ENCODE data around the gene MAP6.
A peak's percentile ranks its signal among the peaks of the same experiment; 100 is the strongest.

MAP6 gene

DNA sequence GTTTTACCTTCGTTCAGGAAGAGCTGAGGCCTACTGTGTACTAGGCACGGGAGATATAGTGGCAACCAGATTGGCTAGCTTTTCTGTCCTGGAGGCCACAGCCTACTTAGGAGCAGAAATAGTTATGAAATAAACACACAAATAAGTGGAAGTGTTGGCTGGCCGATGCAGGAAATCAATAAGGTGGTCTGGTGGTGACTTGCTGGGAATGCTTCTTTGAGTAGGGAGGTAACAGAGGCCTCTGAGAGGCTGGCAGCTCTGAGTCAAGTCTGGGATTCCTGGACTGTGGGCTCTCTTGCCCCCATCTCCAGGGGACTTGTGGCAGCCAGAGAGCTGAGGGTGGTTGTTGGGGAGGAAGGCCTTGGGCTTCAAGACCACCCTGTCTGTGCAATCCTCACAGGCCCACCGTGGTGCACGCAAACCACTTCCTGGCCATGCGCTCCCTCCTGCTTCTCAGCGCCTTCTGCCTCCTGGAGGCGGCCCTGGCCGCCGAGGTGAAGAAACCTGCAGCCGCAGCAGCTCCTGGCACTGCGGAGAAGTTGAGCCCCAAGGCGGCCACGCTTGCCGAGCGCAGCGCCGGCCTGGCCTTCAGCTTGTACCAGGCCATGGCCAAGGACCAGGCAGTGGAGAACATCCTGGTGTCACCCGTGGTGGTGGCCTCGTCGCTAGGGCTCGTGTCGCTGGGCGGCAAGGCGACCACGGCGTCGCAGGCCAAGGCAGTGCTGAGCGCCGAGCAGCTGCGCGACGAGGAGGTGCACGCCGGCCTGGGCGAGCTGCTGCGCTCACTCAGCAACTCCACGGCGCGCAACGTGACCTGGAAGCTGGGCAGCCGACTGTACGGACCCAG is 102.7 kb downstream of the MAP6 start:
- DNase-seq: no peak

DNA sequence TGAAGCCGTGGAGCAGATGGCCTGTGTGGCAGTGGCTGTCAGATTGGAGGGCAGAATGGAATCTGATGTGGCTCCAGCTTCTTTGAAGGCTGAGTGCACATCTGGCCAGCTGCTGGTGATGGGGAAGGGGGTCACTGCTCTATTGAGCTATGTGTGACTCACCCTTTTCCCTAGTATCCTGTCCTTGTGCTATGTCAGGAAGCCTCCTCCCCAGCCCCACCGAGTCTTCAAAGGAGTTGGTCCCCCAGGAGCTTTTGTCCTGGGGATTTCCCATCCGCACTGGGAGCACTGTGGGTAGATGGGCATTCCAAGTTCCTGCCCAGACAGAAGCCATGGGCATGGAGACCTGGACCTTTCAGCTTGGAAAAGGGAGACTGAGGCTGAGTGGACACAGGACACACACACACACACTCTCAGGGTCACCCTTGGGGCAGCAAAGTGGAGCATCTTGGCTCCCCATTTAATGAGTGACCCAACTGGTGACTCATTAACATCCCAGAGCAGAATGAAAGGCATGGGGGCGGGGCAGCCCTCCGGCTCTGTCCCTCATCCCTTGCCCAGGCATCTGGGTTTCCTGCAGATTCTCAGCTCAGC is 103.5 kb downstream of the MAP6 start:
- DNase-seq: no peak

DNA sequence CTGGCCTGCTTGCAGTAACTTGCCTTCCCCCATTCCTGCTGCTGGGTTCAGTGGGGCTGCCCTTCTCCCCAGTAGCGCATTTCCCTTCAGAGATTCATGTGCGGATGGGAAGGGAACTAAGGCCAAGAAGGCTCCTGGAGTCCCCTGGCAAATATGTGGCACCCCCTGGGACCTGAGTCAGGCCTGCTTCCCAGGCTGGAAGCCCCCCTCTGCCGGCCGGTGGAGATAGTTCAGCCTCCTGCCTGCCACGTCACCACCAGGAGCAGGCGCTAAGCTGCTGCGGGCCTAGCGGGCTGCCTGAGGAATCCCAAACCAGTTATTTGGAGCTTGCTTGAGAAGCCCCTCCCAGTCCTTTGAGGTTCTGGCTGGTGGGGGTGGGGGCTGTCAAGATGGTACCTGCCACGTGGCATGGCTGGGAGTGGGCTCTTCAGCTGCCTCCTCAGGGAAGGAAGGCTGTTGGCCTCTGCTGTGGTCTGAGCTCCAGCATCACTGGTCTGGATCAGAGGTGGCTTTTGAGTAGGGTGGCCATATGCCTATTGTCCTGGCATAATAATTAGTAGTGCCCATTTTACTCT is 104.8 kb downstream of the MAP6 start:
- DNase-seq: no peak

DNA sequence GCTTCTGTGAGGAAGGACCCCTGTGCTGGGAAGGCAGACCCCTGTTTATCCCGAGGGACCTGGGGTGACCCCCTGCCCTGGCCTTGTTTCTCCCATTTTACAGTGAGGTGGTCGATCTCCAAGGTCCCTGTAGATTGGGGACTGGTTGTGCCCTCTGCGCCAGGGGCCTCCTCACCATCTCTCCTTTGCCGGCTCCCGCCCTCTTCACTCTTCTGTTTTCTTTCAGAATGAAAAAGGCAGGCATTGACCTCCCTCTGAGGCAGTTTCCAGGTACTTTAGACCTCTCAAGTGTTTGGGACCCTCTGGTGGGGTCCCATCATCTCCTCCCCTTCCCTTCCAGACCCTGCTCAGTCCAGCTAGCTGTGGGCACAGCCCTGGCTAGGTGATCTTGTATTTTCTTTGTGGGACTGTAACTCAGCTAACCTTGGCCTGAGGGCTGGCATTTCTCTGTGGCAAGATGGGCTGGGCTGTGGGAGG is 105.3 kb downstream of the MAP6 start:
- no peak for DNase-seq

DNA sequence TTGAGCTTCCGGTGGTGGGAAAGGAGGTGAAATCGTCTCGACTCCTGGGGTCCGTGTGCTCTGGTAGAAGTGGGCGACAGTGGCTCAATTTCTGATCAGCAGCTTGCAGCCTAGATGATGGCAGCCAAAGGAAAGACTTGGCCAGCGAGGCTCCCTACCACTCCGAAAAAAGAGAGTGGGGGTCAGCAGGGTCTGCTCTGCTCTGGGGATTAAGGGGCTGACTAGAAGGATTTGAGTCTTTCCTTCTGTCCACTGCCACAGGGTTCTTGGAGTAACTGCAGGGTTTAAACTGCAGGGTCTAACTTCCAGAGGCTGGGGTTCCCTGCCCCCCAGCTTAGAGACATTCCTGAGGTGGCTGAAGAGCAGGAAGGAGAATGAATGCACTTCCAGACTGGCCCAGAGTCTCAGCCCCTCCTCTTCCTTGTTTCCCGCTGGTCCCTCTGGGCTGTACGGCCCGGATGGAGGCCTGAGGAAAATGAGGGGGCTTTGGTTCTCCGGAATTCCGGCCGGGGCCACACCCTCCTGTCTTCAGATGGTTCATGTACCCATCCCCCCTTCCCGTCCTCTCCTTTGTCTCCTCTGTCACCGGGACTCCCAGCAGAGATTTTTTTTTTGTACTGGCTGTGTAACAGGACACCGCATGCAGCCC is 105.9 kb downstream of the MAP6 start:
- no peak for DNase-seq

DNA sequence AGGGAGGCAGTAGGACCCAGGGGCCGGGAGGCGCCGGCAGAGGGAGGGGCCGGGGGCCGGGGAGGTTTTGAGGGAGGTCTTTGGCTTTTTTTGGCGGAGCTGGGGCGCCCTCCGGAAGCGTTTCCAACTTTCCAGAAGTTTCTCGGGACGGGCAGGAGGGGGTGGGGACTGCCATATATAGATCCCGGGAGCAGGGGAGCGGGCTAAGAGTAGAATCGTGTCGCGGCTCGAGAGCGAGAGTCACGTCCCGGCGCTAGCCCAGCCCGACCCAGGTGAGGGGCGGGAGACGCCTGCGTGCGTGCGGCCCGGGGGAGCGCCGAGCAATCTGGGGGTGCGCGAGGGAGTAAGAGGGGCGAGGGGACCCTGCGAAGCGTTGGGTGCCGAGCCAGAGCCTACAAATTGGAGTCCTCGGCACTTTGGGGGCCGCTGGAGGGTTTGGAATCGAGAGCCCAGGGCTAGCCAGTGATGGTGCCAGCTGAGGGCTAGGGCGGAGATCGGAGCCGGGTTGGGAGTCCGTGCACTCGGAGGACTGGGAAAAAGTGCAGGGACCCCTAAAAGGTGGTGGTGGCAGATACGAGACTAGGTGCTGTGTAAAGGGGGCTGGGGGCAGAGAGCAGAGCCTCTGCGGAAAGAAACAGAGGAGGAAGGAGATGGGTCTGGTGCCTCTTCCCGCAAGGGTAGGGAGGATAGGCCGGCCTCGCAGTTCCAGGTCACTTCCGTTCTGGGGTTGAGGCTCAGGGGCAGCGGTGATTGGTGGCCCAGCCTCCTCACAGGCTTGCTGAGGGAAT is 106.6 kb downstream of the MAP6 start, which contains the start of gene SERPINH1:
TSS of gene SERPINH1 (plus strand) at position 206 of the 788 bp plus-strand sequence. CDS start 4,097 bp downstream, outside the sequence.
- peak; percentile 80 to 84 for DNase-seq

DNA sequence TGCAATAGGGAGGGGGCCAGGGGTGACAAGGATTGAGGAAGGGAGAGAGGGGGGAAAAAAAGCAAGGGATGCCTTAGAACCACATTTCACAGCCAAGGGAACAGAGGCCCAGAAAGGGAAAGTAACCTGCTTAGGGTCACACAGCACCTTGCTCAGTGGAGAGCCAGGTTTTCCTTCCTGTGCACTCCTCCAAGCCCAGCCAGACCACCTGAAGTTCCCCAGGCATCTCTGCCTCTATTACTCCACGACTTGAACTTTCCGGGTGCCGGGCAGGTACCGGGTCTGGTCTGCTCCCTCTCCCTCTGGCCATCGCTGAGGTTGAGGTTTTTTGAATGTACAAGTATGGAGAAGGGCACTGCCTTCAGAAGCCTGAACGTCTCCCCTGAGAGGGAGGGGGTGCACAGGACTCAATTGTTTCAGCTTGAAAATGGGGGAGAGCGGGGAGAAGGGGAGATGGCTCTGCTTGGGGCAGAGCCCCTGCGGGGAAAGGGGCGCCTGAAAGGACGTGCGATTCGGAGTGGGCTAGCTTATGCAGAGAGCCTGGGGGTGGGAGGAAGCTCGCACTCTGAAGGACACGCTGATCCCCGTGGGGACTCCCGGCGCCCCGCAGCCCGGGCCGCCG is 107.3 kb downstream of the MAP6 start:
- DNase-seq: no peak

DNA sequence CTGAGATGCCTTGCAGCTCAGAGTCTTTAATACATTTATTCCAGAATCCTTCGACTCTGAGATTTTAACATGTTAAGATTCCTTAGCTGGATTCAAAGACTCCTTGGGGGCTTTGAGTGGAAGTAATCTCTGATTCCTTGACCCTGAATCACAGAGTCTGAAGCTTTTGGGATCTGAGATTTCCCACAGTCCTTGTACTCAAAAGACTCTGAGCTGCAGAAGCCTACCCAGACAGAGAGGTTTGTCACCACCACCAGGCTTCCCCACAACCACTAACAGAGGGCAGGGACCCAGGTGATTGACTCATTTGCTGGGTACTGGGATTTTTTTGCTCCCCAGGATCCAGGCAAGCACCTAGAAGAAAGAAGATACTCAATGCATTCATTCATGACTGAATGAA is 108.2 kb downstream of the MAP6 start:
- no peak for DNase-seq

DNA sequence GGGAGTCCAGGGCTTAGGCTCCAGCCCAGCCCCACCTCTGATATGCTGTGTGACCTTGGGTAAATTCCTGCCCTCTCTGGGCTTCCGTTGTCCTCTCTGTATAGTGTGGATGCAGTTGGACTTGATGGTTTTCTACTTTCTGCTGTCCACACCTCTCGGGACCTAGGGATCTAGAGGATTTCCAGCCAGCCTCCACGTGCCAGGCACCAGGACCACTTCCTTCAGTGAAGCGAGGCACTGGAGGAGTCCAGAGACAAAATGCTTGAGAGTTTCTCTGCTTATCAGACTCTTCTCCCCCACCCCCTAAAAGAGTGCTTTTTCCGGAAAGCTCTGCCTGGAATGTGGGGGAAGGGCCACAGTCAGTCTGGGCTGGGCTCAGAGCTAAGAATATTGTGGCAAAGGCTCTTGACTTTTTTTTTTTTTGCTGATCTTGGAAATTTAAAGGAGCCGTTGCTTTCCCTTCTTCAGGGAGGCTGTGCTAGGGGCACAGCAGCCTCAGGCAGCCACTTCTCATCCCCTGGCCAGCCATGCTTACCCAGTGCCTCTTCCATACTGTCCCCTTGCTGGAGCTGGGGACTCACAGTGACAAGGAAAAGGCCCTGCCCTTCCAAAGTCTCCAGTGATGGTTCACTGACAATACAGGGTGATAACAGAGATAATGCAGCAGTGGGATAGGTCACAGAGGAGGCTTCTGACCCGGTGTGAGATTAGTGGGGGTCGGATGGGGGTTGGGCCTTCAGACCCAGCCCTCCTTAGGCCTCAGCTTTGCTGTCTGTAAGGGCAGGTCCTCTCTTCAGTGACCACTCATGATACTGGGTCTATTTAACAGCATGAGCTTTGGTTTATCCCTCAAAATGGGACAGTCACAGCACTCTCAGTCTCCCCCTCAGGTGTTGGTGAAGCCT is 109.6 kb downstream of the MAP6 start:
- no peak for DNase-seq

DNA sequence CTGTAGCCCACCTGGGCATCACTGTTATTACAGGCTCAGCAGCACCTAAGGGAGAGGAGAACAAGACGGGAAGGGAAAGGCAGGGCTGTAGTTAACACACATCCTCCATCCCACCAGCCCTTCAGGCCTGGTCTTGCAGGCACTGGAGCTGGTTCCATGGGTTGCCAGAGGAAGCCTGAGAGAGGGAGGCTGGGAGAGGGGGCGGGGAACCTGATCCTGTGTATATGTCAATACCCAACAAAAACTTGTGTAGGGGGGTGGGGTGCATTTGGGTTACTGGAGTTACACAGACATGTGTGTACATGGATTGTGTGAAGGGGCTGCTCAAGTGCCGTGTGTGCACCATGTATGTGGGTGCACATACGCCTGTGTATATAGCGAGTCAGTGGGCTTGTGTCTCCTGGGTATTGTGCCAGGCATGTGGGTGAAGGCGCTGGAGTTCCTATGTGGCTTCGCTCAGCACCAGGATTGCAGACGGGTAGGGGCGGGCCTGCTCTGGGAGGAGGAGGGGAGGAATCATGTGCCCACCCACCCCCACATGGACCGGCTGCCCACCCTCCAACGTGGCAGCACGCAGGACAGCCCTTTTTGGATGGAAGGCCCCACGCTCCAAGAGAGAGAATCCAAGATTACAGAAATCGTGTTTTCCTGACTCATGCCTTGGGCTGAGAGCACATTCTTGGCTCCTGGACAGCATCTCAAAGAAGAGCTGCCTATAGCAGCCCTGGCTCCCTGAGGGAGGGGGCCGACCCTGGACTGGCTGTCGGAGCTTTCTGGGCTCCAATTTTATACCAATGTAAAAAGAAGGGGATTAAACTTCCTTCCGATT is 111.0 kb downstream of the MAP6 start:
- DNase-seq: no peak

DNA sequence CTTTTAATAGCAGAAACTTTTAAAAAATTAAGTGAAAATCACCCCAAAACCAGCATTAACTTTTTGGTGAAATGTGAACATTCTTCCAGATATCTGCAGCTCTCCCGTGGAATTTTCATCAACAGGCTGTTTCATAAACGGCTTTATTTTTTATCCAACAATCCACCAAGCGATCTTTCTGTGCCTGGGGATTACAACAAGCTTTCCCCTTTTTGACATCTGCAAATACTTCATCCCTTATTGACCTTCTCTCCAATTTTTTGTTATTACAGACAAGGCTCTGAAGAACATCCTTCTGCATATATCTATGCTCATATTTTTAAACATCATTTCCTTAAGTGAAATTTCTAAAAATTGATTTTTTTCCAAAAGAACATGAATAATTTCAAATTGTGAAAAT is 112.6 kb downstream of the MAP6 start:
- DNase-seq: no peak

DNA sequence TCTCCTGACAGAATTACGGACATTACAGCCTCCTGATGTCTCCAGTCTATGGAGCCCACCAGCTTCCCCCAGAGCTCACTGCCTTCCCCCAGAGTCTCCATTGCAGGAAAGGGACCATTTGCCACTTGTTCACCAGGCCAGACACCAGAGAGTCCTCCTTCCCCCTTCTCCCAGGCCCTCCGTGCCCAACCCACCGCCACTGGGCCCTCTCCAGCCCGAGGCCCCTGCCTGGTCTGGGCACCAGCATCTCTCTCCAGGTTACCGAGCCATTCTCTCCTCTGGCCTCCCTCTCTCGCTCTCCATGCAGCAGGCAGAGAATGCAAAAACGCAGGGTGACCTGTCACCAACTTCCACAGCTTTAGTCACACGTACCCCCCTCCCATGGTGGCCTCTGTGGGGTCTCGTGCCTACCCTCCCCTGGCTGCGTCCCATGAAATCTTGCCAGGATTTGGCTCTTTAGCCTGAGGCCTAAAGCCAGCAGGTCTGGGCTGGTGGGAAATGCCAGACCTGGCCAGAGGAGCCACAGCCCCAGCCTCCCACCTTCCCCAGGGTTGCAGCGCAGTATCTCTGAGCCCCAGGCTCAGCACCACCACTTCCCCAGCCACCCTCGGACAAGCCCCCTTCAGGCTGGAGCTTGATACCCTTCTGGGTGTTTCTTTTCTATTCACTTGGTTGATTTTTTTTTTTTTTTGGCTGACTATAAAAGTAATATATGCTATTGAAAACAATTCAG is 113.6 kb downstream of the MAP6 start:
- DNase-seq: no peak

DNA sequence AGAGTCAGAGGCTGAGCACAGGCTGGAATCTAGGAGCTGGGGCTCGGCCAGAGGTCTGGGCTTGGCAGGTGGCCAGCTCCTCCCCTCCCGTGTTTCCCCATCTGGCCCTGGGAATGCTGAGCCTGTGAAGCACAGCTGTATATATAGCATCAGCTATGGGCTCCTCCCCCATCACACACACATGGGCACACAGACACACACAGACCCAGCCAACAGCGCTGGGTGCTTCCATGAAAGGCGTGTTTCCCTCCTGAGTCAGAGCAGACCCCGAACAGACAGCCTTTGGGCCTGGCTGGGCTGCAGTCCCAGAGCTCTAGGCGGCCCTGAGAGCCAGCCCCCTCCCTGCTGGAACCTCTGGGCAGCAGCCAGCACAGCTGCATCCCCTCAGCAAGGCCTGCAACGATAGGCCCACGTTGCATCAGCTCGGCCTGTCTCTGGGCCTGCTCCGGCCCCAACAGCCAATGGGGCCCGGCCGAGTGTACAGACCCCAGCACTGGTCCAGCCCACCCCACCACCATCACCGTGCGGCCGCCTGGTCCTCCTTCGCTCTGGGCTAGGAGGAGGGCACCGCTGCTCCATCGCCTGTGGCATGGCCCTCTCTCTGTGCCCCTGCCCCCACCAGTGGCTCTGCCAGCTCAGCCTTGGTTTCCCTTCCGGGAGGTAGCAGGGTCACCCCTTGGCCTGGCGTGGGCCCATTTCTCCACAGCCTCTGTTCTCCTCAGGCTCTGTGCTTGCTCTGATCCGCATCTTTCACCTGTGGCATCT is 114.4 kb downstream of the MAP6 start:
- no peak for DNase-seq

DNA sequence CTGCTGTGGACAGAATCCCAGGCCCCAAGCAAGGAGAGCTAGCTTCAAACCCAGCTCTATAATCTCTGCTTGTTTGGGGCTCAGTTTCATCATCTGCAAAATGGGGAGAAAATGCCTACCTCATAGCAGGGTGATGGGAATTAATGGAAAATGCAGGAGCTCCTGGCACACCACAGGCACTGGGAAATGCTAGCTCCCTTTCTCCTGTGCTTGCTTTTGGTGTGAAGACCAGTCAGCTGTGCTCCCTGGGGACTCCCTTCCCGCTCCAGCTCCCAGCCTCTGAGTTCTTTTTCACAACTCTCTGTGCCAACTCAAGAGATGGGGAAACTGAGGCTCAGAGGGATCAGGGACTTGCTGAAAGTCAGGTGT is 115.0 kb downstream of the MAP6 start:
- DNase-seq: no peak

DNA sequence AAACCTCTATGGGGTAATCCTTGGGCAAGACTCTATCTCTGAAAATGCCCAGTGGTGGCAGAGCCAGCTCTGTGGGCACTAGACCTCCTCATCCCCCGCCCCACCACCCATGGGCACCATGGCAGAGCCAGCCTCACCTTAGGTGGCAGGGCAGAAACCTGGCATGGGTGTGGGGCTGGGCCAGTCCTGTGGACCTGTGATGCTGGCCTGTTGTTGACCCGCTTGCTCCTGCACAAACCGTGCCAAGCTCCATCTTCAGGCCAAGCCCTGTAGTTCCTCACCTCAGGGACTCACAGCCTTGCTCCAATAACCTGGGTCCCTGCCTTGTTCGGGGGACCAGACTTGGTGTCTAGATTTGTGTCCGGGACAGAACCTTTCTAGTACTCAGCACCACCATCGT is 115.7 kb downstream of the MAP6 start:
- DNase-seq: no peak

DNA sequence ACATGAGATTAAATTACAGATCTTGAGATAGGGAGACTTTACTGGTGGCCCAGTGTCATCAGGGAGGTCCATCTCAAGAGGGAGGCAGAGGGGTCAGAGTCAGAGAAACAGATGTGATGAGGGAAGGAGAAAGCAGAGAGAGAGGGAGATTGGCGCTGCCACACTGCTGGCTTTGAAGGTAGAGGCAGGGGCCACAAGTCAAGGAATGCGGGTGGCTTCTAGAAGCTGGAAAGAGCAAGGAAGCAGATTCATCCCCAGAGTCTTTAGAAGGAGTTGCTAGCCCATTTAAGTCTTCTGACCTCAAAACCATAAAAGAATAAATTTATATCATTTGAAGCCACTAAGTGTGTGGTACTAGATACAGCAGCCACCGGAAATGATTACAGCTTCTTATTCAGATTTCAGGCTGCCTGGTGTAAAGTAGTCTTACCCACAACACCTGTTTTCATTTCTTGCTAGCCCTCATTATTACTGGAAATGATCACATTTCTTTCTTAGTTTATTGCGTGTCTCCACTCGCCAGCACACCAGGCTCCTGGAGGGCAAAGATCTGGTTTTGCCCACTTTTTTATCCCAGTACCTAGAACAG is 119.4 kb downstream of the MAP6 start:
- no peak for DNase-seq

DNA sequence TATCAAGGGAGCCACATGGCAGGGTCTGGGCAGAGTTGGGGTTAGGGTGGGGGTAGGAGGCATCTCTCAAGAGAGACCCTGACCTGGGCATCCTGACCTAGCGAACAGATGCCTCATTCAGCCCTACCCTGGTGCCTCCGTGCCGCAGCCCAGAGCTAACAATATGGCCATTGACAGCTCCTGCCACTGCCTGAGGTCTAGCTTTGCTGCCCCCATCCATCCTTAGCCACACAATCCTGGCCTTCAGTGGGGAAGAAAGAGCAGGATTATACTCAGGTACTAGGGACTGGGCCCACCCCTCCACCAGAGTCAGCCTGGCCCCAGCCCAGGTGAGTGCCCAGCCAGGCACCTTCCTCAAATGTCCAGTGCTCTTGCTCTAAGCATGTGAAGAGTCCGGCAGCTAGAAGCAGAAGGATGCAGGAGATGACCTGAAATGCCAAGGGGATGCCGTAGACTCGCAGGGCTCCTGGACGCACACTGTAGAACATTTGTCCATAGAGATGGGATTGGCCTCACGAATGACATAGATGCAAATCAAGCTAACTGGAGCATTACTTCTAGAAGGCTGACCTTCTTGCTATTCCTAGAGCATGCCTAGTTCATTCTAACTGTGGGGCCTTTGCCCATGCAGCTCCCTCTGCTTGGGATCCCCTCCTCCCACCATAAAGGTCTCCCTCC is 120.1 kb downstream of the MAP6 start:
- no peak for DNase-seq

DNA sequence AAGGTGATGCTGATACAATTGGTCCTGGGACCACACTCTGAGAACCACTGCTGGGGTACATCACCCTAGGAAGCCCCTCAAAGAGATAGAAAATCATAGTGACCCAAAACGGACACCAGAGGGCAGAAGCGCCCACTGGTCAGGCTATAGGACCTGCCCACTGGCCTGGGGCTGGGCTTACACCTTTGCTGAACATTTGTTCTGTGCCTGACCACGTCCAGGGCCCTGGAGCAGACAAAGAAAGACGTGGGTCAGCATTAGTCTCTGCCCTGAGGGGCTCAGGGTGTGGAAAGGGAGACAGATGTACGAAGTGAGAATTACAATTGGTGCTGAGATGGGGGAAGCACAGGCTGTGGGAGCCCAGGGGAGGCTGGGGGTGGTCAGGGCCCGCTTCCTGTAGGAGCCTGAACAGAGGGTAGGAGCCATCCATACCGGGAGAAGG is 121.2 kb downstream of the MAP6 start:
- DNase-seq: peak; percentile 60

Measured in activated T-cell treated with anti-CD3 and anti-CD28 coated beads, Interleukin-2, amount 50 U/mL, for 48 hours (primary cell).